Measurements from ENCODE around the gene HSPD1.
"Not testable (repeated sequence)": the region's sequence is repeated elsewhere in the genome, so short reads cannot be mapped to it uniquely, and the experiment has no call there.

The HSPD1 gene

GRCh38 chr2:197495433-197496134 lies 4.1 kb downstream of the HSPD1 start:
- no peak for DNase-seq

GRCh38 chr2:197487385-197487784 lies 12.3 kb downstream of the HSPD1 start:
- DNase-seq, result no peak

GRCh38 chr2:197486175-197486574 lies 13.5 kb downstream of the HSPD1 start:
- DNase-seq, result no peak

- not testable (repeated sequence) for DNase-seq
Observed at GRCh38 chr2:197484248-197484647, 15.4 kb downstream of the HSPD1 start.

DNA sequence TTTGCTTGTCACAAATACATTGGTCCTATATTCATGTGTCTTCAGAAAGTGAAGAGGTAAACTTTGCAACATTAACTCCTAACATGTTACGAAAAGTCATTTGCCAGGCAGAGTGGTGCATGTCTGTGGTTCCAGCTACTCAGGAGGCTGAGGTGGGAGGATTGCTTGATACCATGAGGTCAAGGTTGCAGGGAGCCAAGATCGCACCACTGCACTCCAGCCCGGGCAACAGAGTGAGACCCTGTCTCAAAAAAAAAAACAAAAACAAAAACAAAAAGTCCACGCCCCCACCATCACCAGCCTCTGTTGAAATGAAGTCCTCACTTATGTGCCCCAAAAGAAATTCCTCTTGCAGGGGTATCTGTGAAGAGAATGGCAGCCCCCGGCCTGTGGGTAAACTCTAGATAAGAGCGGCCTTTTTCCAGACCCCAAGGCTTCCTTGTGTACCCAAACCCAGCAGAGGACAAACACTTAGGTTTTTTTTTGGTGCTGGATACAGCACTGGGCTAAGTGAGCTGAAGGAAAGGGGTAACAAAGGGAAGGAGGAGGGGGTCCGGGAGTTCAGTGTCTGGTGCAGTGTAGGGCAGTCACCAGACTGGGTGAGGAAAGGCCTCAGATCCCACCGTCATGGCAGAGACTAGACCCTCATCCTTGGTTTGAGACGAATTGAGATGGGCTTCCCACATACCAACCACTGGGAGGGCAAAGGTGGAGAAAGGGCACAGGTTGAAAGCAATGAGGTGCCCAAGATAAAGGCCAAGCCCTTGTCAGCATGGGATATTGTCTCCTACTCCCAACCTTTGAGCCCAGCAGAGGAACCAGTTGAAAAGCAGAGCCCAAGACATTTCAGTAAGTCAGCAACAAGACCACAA lies 19.2 kb downstream of the HSPD1 start:
- no peak for DNase-seq

- DNase-seq, result no peak
Observed at GRCh38 chr2:197477797-197478196, 21.8 kb downstream of the HSPD1 start.

- no peak for DNase-seq
Observed at GRCh38 chr2:197472166-197472565, 27.5 kb downstream of the HSPD1 start.

DNA sequence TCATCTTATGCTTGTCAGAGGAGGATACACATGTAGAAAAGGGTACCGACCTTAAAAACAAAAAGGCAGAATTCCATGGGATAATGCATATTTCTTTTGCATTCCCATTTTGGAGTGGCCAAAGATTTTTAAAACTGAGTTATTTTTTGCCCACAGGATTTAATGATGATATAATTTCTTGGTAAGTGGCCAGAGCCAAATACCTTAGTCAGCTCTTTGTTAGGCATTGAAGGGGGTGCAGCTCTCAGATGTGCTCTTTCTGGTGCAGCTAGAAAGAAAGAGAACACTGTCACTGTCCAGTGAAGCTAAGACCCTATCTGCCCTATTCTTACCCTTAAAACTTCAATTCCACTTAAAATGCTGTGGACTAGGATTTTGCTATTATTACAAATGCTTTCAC lies 35.5 kb downstream of the HSPD1 start:
- no peak for DNase-seq

GRCh38 chr2:197461057-197461456 lies 38.6 kb downstream of the HSPD1 start:
- no peak for DNase-seq

DNA sequence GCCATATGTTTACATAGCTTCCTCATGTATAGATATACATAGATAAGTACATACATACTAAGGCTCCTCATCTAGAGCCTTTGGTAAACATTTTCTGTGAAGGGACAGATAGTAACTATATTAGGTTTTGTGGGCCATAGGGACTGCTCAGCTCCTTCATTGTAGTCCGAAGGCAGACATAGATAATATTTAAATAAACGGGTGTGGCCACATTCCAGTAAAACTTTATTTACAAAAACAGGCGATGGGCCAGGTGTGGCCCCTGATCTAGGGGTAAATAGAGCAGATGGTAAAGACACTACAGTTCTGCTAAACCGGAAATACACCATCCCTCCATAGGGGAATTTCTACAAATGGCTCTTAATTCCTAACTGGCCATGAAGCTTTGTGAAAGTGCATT lies 39.0 kb downstream of the HSPD1 start:
- DNase-seq, result no peak

GRCh38 chr2:197455428-197455827 lies 44.2 kb downstream of the HSPD1 start:
- no peak for DNase-seq

DNA sequence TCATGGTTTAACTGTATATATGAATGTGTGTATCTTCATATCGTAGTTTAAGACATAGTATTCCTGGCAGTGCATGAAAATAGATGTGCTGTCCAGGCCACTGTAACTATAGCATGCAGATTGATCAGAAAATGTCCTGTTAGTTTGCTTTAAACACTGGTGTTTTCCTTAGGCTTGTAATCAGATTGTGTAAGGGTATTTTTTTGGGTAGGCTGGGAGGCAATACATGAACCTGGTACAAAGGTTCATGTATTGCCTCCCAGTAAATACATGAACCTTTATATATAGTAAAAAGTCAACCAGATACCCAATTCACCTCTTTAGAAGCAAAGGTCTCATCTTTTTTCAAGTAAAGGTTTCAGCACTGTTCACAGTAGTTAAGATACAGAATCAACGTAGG lies 44.7 kb downstream of the HSPD1 start:
- DNase-seq, result no peak

- DNase-seq, result no peak
Observed at GRCh38 chr2:197453914-197454398, 45.7 kb downstream of the HSPD1 start.

DNA sequence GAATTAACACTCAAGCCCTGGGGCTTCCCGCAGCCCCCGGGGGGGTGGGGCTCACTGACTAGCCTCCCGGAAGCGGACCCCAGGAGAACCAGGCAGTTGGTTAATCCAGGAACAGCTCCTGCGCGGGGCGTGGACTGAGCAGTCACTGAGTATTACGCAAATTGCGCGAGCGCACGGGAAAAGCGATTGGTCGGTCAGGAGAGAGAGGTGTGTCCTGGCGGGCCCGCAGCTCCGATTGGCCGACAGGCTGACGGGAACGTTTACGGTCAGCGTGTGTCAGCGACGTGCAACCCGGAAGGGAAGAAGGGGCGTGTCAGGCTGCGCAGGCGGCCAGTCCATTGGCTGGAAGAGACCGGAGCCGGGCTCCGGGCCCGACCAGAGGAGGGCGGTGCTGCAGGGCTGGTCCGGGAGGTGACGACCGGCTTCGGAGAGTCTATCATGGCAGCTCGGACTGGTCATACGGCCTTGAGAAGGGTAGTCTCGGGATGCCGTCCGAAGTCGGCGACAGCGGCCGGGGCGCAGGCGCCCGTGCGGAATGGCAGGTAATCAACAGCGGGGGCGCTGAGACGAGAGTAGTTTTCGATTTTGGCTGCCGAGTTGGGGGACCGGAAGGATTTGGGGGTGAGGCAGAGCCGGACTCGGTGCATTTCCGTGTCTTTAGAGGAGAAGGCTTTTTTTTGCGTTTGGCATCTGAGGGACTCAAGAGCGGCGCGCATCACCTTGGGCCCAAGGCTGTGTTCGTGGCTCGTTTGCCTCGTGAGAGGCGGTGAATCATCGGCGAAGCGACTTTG lies 46.3 kb downstream of the HSPD1 start, which contains the start of gene COQ10B:
Gene COQ10B (plus strand): TSS at position 430 of the 791 bp plus-strand sequence. CDS start 9 bp downstream, at position 439.
- peak; percentile 99 for DNase-seq

DNA sequence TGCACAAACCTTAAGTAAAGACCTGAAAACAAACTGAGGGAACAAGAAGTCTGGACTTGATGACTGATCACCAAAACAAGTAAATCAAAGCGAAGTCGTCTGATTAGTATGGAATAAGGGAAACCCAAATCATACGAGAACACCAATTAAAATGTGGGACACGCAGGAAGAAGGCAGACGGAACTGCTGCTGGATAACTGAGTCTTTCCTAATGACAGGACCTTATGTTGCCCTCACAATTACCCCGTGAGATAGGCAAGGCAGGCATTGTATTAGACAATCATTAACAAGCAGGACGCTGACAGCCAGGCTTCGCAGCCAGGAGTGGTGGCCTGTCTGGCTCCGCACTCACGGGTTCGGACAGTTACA lies 46.9 kb downstream of the HSPD1 start:
- DNase-seq, result no peak

- not testable (repeated sequence) for DNase-seq
Observed at GRCh38 chr2:197450935-197451358, 48.7 kb downstream of the HSPD1 start.

- DNase-seq, result no peak
Observed at GRCh38 chr2:197450465-197450864, 49.2 kb downstream of the HSPD1 start.

- DNase-seq, result no peak
Observed at GRCh38 chr2:197446844-197447243, 52.8 kb downstream of the HSPD1 start.

GRCh38 chr2:197445746-197446145 lies 53.9 kb downstream of the HSPD1 start:
- DNase-seq, result no peak

DNA sequence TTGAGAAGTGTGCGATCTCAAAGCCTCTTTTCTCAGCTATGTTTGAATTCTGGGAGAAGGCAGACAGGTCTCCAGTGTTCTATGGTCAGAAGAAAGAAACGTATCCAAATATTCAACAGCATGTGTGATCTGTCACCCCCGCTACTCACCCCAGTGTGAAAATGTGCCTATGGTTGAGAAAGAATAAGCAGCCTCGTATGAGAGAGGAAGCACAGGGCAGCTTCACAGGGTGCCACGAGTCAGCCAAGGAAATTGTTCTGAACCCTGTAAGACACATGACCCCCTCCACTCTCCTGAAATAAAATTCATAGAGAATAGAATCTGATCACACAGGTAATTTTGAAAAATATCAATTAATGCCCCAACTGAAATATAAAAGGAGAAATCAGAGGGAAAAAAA lies 56.8 kb downstream of the HSPD1 start:
- peak; percentile 10 for DNase-seq

DNA sequence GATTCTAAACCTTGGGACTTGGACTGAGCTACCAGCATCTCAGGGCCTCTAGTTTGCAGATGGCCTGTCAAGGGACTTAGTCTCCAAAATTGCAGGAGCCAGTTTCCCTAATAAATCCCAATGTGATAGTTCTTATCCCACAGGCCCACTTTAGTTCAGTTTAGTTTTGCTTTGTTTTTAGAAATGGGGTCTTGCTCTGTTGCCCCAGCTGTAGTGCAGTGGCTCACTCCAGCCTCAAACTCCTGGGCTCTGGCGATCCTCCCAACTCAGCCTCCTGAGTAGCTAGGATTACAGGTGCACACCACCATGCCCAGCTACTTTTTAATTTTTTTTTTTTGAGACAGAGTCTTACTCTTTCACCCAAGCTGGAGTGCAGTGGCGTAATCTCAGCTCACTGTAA lies 62.3 kb downstream of the HSPD1 start:
- no peak for DNase-seq

All from GDM1 (cell line).